ENCODE data around the gene RYR2. TPM values are rescaled to one million over a fixed set of nuclear protein-coding genes. Genes with fewer than 3 reads are reported as not detected.

Gene RYR2
- polyA plus RNA-seq, 1 of the 3 experiments (the other 2 are of a cell fraction): under 0.01 TPM

DNA sequence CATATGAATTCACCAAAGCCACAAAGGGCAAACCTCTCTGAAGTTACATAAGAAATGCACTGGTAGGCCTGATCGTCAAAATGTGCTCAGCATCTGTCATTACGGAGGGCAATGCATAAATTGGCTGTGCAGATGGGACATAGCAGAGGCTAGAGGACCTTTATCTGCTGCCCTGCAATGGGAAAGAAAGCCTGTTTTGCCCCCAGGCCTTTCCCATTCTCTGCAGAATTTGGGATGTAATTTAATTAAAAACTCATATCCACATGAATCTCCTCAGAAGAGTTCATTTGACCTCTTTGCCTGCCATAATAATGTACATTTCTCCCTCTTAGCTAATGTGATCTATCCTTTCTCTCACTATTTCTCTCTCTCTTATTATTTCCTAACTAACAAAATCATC is 690.7 kb downstream of the RYR2 start (continued):
- TF ChIP-seq MEF2A (IDR thresholded peaks at IDR 0.05; ENCODE audit: borderline replicate concordance, low read depth) (no peak), EZH2phosphoT487 (IDR thresholded peaks at IDR 0.05; ENCODE audit: borderline replicate concordance, low read depth) (no peak)

DNA sequence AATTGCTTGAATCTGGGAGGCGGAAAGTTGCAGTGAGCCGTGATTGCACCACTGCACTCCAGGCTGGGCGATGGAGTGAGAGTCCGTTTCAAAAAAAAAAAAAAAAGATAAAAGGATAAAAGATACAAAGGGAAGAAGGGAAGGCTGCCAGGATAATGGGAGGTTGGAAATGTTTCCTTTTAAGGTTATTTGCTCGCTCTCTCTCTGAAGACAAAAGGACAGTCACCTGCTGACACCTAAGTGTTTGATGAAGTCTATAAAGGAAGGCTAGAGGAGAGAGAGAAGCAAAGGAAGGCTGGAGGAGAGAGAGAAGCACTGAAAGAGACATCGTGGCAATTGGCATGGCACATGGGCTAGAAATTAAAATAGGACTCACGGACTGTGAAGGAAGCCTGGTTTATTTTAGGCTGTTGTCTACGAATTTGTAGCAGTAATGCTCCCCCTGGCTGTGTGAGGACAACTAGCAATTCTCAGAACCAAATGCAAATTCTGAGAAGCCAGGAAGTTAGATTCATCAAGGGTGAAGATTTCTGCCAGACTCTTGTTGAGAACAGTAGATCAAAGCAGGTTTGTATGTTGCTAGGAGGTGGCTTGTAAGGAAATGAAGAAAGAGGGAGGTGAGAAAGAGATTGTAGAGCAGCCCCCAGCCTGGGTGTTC is 694.5 kb downstream of the RYR2 start:
- peak; percentile 32; the same call in 1 of the 2 replicates for TF ChIP-seq SMC3 (IDR thresholded peaks at IDR 0.05; ENCODE audit: low read depth, low read length)
- TF ChIP-seq, protein P1, sequence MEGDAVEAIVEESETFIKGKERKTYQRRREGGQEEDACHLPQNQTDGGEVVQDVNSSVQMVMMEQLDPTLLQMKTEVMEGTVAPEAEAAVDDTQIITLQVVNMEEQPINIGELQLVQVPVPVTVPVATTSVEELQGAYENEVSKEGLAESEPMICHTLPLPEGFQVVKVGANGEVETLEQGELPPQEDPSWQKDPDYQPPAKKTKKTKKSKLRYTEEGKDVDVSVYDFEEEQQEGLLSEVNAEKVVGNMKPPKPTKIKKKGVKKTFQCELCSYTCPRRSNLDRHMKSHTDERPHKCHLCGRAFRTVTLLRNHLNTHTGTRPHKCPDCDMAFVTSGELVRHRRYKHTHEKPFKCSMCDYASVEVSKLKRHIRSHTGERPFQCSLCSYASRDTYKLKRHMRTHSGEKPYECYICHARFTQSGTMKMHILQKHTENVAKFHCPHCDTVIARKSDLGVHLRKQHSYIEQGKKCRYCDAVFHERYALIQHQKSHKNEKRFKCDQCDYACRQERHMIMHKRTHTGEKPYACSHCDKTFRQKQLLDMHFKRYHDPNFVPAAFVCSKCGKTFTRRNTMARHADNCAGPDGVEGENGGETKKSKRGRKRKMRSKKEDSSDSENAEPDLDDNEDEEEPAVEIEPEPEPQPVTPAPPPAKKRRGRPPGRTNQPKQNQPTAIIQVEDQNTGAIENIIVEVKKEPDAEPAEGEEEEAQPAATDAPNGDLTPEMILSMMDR (IDR thresholded peaks at IDR 0.05): peak; percentile 37
- TF ChIP-seq RAD21 (IDR thresholded peaks at IDR 0.05; ENCODE audit: low read length): peak; percentile 63
- TF ChIP-seq RXRA (IDR thresholded peaks at IDR 0.05; ENCODE audit: borderline replicate concordance, low read depth): no peak
- TF ChIP-seq FOXM1 (IDR thresholded peaks at IDR 0.05; ENCODE audit: low read depth): no peak
- TF ChIP-seq, protein P2, sequence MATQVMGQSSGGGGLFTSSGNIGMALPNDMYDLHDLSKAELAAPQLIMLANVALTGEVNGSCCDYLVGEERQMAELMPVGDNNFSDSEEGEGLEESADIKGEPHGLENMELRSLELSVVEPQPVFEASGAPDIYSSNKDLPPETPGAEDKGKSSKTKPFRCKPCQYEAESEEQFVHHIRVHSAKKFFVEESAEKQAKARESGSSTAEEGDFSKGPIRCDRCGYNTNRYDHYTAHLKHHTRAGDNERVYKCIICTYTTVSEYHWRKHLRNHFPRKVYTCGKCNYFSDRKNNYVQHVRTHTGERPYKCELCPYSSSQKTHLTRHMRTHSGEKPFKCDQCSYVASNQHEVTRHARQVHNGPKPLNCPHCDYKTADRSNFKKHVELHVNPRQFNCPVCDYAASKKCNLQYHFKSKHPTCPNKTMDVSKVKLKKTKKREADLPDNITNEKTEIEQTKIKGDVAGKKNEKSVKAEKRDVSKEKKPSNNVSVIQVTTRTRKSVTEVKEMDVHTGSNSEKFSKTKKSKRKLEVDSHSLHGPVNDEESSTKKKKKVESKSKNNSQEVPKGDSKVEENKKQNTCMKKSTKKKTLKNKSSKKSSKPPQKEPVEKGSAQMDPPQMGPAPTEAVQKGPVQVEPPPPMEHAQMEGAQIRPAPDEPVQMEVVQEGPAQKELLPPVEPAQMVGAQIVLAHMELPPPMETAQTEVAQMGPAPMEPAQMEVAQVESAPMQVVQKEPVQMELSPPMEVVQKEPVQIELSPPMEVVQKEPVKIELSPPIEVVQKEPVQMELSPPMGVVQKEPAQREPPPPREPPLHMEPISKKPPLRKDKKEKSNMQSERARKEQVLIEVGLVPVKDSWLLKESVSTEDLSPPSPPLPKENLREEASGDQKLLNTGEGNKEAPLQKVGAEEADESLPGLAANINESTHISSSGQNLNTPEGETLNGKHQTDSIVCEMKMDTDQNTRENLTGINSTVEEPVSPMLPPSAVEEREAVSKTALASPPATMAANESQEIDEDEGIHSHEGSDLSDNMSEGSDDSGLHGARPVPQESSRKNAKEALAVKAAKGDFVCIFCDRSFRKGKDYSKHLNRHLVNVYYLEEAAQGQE (IDR thresholded peaks at IDR 0.05; ENCODE audit: low read depth, low read length): no peak
- H2AFZ ChIP-seq (ENCODE audit: low read depth): no peak overlapping the region
- H3K4me3 ChIP-seq (ENCODE audit: low read depth in 2 of 2, low read length in 1 of 2): no peak overlapping the region
- CTCF ChIA-PET: interaction anchor here (1.7 to 2.0 kb wide), 2 partner anchors 11 to 59 kb away, joined by 7 to 13 read pairs; no protein-coding TSS in a partner anchor
- H3K9me3 ChIP-seq: no peaks in the 10 kb centered on the region
- H3K4me2 ChIP-seq: no peak overlapping the region
- POLR2A ChIA-PET: no interaction called here
- no peaks in the 10 kb centered on the region for H3K36me3 ChIP-seq (replicated peaks in 1 of 2; ENCODE audit: control insufficient read depth in 1 of 2, insufficient read depth in 2 of 2, low read length in 1 of 2)
- no peaks in the 10 kb centered on the region for H3K79me2 ChIP-seq (ENCODE audit: insufficient read depth)
- no peaks in the 10 kb centered on the region for H4K20me1 ChIP-seq (ENCODE audit: insufficient read depth)
- DNase-seq: peak; percentile 14
- no peaks in the 10 kb centered on the region for H3F3A ChIP-seq (replicated peaks; ENCODE audit: insufficient read depth)
- no peak overlapping the region for H3K9ac ChIP-seq
- no peak overlapping the region for H3K27ac ChIP-seq (ENCODE audit: low read depth in 2 of 2, low read length in 1 of 2)
- H3K4me1 ChIP-seq (ENCODE audit: control insufficient read depth in 1 of 2, insufficient read depth in 2 of 2, low read depth in 1 of 2, low read length in 1 of 2): peaks cover 0 to 8% of the 10 kb centered on the region in 2 experiments; a peak in 2 of 4 replicates
- H3K27me3 ChIP-seq (ENCODE audit: insufficient read depth): no peaks in the 10 kb centered on the region
- H3K9me2 ChIP-seq: peaks cover 3% of the 10 kb centered on the region; the same call in 1 of the 2 replicates
- 46% methylated on average over 8 of the region's 8 CpGs for WGBS (ENCODE audit: low lambda C conversion rate)

DNA sequence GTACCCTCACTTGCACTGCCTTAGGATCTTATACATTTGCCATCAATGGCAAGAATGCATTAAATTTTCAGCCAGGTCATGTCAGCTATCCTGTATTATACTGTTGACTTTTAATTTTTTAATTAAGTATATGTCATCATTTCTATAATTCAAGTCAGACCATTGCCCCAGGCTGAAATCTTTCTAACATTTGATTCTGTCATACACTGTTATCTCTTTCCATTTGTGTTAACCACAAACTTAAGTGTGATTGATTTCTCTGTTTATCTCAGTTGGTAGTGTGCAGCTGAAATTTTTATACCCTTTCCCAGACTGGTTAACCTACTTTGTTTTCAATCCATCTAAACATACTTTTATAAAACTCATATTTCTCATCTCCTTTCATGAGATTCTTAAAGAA is 695.5 kb downstream of the RYR2 start:
- no peak overlapping the region for H3K9ac ChIP-seq
- no peak overlapping the region for H3K4me3 ChIP-seq (ENCODE audit: low read depth in 2 of 2, low read length in 1 of 2)
- peak; percentile 6 for DNase-seq
- H3K4me2 ChIP-seq: no peak overlapping the region
- H3K9me3 ChIP-seq: no peaks in the 10 kb centered on the region
- POLR2A ChIA-PET: no interaction called here
- H3K4me1 ChIP-seq (ENCODE audit: control insufficient read depth in 1 of 2, insufficient read depth in 2 of 2, low read depth in 1 of 2, low read length in 1 of 2): peaks cover 0 to 5% of the 10 kb centered on the region in 2 experiments; a peak in 2 of 4 replicates
- no peaks in the 10 kb centered on the region for H3K36me3 ChIP-seq (replicated peaks in 1 of 2; ENCODE audit: control insufficient read depth in 1 of 2, insufficient read depth in 2 of 2, low read length in 1 of 2)
- no peak overlapping the region for H2AFZ ChIP-seq (ENCODE audit: low read depth)
- H3K9me2 ChIP-seq: peaks cover 3% of the 10 kb centered on the region; the same call in 1 of the 2 replicates
- CTCF ChIA-PET: interaction anchor here (0.7 to 2.0 kb wide), 3 partner anchors 10 to 65 kb away, joined by 3 to 13 read pairs (median 7); no protein-coding TSS in a partner anchor
- no peak overlapping the region for H3K27ac ChIP-seq (ENCODE audit: low read depth in 2 of 2, low read length in 1 of 2)
- TF ChIP-seq EZH2phosphoT487 (IDR thresholded peaks at IDR 0.05; ENCODE audit: borderline replicate concordance, low read depth) (no peak), RCOR1 (IDR thresholded peaks at IDR 0.05; ENCODE audit: low read length) (peak; percentile 11; the same call in 1 of the 2 replicates), GATA2 (CRISPR knock-in tag; IDR thresholded peaks at IDR 0.05) (peak; percentile 30; the same call in 1 of the 2 replicates), EP300 (IDR thresholded peaks at IDR 0.05; ENCODE audit: borderline replicate concordance in 1 of 2, low read depth in 1 of 2, low read length in 1 of 2) (no peak), RFX5 (IDR thresholded peaks at IDR 0.05; ENCODE audit: low read length) (no peak)
- H4K20me1 ChIP-seq (ENCODE audit: insufficient read depth): no peaks in the 10 kb centered on the region
- H3F3A ChIP-seq (replicated peaks; ENCODE audit: insufficient read depth): no peaks in the 10 kb centered on the region
- no peaks in the 10 kb centered on the region for H3K27me3 ChIP-seq (ENCODE audit: insufficient read depth)
- no peaks in the 10 kb centered on the region for H3K79me2 ChIP-seq (ENCODE audit: insufficient read depth)

Measured in SK-N-SH (cell line).